HL-60/S4 treated with phorbol 12-myristate 13-acetate at 8.2 ng/mL for 4 days and 3 days (cell line): ENCODE data around the gene SGIP1.

ENCODE experiments used
- in situ Hi-C: fragments of 300-500 bp; cut with MboI; formaldehyde crosslinking; loops from 2 replicates; pipeline ENCODE4 v1.15.0; 2022; ENCODE audit warnings: low sequenced_read_pairs

Gene SGIP1

GRCh38 chr1:66676613-66677298, 142.8 kb downstream of the SGIP1 start:
- in situ Hi-C loops, result no loop called here

GRCh38 chr1:66678146-66678545, 144.2 kb downstream of the SGIP1 start:
- in situ Hi-C loops, result no loop called here

DNA sequence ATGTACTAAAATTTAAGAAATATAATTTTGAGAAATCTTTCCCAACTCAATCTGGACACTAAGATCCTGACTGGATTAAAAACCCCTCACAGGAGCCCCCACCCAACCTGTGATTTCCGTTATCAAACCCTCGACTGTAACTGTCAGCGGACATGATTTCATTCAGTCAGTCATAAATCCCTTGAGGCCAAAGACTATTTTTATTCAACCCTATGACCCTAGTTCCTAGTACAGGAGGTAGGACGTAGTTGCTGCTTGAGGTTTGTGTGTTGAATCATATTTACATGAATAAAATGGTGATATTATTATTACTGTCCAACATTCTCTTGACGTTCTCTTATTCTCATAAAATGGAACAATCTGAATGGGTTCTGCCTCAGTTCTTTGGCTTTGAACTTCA, 145.2 kb downstream of the SGIP1 start:
- in situ Hi-C loops, result no loop called here

DNA sequence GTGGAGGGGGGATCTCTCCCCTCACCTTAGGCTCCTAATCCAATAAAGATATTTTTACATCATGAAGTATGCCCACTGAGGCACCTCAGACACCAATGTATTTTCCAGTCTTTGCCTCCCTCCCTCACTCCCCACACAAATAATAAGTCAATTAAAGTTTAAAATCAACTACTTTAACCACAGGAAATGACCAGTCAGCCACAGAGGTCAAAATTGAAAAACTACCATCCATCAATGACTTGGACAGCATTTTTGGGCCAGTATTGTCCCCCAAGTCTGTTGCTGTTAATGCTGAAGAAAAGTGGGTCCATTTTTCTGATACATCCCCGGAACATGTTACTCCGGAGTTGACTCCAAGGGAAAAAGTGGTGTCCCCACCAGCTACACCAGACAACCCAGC, 147.7 kb downstream of the SGIP1 start:
- in situ Hi-C loops, result no loop called here

DNA sequence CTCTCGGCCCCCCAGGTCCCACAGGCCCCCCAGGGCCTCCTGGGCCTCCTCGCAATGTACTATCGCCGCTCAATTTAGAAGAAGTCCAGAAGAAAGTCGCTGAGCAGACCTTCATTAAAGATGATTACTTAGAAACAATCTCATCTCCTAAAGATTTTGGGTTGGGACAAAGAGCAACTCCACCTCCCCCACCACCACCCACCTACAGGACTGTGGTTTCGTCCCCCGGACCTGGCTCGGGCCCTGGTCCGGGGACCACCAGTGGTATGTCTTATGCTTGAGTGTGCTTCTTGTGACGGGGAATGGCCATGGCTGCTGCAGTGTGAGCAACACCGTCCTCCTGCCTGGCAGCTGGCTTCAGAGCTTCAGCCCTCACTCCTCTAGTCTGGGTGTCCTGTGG, 148.2 kb downstream of the SGIP1 start:
- in situ Hi-C loops, result no loop called here

- in situ Hi-C loops, result no loop called here
Measured at GRCh38 chr1:66684353-66684752, 150.4 kb downstream of the SGIP1 start.

DNA sequence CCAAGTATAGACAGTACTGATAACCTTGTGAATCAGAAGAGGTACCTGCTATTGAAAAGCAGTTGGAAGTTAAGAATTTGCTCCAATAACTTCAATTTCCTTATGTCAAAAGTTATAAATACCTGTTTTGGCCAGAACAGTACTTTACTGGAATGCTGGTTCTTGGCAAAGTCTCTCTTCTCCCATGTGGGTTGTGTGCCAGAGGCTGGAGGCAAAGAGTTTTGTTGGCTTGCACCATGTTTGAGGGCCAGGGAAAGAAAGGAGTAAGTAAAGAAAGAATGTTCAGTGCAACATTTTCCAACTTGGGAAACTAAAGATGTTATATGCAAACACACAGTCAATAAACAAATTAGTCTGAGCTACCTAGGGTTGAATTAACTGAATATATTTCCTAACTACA, 151.3 kb downstream of the SGIP1 start:
- in situ Hi-C loops, result no loop called here

DNA sequence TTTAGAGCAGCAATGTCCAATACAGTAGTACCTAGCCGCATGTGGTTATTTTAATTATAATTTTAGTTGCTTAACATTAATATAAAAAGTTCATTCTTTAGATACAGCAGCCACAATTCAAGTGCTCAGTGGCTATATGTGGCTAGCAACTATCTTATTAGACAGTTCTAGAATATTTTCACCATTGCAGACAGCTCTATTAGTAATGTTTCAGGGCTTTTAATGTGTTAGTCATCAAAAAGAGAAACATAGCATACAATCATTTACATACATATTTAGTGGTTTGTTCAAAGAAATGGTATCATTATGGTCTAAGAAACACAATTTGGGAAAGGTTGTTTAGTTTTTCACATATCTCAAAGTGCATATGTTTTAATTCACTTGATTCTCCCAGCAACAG, 151.7 kb downstream of the SGIP1 start:
- in situ Hi-C loops, result no loop called here

DNA sequence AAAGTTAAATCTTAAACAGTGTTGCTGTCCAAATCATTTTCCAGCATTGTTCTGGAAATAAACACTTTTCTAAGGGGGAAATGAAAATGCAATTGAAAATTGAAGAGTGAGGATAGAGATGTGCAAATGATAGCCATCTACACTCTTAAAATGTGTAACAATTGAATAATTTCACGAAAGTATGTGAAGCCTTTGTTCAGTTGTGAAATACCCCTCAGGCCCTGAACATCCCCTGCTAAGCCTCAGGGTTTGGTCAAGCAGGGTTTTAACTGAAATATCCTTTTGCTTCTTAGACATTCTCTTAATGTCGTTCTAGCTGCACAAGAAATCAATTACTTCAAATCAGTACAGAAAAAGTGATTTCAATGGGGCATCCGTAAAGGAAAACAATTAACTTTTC, 152.5 kb downstream of the SGIP1 start:
- in situ Hi-C loops, result no loop called here

- in situ Hi-C loops, result no loop called here
Measured at GRCh38 chr1:66687358-66687757, 153.4 kb downstream of the SGIP1 start.

DNA sequence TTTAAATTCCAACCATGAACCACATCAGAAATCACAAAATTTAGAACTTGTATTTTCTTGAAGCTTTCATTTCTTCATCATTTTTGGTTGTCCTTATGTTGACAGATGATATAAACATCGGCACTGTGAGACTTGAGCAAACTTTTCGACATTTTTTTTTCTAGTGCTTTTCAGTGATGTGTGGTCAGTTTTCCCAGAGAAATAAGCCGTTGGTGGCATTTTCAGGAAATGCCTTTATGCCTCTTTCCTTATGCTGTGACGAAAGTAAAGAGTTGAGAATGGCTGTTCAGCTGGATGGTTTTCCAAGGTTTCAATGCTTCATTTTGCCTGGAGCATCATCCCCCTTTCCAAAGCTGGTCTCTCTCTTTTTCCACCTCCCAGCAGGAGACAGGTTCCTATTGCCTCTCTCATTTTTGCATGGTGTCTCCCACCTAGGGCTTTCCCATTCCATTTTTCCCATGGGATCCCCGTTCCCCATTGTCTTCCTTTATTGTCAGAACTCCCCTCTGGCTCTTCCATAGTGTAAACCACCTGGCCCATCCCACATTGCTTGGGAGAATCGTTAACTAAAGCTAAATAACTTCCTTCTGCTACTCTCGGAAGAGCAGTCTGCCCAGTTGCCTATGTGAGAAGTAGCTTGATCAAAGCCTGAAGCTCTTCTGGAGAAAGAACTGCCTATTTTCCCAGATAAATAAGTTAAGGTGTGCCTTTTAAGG, 156.9 kb downstream of the SGIP1 start:
- in situ Hi-C loops, result no loop called here

DNA sequence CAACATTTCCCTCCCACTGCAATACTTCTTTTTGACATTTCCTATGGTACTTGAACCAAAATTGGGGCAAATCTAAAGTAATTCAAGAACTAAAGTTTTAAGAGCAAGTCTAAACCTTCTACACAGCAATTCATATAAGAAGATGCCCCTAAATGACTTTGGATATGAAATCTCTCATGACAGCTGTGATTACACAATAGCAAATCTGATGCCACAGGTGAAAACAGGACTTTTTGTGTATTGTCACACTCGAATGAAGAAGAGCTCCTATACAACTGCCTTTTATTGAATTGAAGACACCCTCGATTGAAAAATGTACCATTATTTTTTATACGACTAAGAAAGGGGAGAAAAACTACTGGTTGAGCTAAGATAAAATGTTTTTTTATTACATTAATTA, 158.7 kb downstream of the SGIP1 start:
- in situ Hi-C loops, result no loop called here

DNA sequence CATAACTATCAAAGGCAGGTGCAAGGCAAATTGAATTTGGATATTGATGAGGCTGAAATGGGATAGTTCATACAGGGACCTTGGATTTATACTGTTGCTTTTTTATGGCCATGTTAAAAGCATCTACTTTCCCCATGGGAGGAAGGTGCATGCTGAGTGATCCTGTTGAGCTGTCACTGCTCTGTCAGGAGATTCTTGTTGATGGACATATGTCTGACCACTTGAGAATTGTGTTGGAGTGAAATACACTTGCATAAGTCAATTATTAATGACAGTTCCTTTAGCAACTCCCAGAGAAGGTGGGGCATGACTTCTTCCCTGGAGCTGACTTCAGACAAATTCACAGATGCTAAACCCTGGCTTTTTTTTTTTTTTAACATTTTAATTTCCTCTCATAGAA, 159.9 kb downstream of the SGIP1 start:
- in situ Hi-C loops, result no loop called here

GRCh38 chr1:66695116-66695515, 161.2 kb downstream of the SGIP1 start:
- in situ Hi-C loops, result no loop called here

GRCh38 chr1:66696771-66697170, 162.8 kb downstream of the SGIP1 start:
- in situ Hi-C loops, result no loop called here

DNA sequence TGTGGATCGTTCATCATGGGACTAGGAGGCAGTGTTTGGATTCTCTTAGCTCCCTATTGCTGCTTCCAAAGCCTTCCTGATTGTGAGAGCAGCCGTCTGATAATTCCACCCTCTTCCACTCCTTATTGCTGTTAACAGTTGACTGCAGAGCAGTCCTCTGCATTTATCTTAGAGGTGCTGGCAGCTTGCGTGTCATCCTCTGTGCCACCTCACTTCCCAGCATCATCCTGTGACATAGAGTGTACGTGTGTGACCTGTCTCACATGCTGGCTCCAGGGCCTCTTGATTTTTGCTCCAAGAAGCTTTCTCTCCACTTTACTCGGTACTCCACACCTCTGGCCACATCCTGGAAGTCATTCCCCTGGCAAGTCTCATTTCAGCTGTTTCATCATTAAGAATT, 165.3 kb downstream of the SGIP1 start:
- in situ Hi-C loops, result no loop called here

DNA sequence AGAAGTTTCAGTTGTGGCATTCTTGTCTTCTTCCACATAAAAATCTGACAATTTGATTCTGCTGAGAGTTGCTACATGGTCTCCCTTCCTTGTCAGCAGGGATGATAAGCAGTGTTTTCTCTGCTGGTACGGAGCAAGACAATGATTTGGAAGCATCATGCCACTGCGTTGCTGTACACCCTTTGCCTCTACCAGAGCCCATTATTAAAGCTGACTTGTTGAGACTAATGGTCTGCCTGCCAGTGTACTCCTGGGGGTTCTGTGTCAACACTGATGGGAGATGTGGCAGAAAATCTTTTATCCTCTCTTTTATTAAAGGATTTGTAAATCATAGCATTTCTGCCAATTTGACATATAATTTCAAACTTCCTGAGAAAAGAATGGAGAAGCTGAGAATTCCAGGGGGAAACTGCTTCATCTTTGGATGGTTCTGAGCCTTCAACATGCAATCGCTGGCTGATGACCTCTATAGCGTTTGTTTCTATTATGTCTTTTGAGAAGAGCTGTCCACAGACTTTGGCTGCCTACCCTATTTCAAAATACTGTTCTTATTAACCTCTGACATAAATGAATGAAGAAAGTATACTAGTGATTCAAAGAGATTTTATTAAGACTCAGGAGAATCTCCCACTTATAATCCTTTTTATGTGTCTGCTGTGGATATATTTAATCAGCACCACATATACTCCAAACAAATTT, 170.4 kb downstream of the SGIP1 start:
- in situ Hi-C loops, result no loop called here

- in situ Hi-C loops, result no loop called here
Measured at GRCh38 chr1:66705110-66705509, 171.2 kb downstream of the SGIP1 start.

- in situ Hi-C loops, result no loop called here
Measured at GRCh38 chr1:66711420-66711819, 177.5 kb downstream of the SGIP1 start.

DNA sequence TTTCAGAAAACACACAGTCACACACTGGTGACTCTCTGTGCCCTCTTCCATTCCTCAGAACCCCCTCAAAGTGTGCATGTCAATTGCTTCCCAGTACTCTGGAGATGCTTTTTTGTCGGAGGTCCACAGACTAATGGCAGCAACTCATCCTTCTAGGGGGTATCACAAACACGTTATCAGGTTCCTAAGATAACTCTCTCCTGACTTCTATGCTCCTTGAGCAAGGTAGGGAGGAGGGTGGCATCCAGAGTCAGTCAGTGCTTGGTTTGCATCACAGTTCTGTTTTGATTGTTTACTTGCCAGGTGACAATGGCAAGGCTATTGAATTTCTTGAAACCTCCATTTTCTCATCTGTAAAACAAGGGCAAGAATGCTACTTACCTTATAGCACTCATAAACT, 178.9 kb downstream of the SGIP1 start:
- in situ Hi-C loops, result no loop called here

GRCh38 chr1:66723985-66724384, 190.0 kb downstream of the SGIP1 start:
- in situ Hi-C loops, result no loop called here
